Activated T-cell treated with anti-CD3 and anti-CD28 coated beads for 4 hours (primary cell): Measurements from ENCODE around the gene MVK.

Experiments
- DNase-seq: peaks from one replicate; pipeline ENCODE4 v3.0.0-alpha.2; 2020

The MVK gene

DNA sequence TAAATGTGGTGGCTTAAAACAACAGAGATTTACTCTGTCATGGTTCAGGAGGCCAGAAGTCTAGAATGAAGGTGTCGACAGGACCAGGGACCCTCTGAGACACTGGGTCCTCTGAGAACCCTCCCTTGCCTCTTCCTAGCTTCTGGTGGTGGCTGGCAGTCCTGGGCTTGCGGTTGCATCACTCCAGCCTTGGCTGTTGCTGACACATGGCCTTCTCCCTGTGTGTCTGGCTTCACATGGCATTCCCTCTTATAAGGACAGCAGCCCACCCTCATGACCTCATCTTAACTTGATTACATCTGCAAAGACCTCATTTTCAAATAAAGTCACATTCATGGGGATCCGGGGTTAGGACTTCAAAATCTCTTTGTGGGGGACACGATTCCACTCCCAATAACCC lies 36.9 kb downstream of the MVK start:
- DNase-seq, result no peak

DNA sequence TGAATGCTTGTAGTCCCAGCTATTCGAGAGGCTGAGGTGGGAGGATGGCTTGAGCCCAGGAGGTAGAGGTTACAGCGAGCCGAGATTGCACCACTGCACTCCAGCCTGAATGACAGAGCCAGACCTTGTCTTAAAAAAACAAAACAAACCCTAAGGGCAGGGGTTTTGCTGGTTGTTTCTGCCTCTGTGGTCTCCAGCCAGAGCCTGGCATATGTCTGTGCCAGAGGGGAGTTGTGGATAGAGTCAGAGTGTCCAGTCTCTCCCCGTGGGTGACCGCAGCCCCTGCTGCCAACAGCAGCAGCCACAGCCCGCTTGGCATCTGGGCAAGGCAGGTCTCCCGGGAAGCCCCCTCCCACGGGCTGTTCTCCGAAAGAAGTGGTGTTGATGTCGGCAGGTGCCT lies 37.6 kb downstream of the MVK start:
- DNase-seq, result no peak

DNA sequence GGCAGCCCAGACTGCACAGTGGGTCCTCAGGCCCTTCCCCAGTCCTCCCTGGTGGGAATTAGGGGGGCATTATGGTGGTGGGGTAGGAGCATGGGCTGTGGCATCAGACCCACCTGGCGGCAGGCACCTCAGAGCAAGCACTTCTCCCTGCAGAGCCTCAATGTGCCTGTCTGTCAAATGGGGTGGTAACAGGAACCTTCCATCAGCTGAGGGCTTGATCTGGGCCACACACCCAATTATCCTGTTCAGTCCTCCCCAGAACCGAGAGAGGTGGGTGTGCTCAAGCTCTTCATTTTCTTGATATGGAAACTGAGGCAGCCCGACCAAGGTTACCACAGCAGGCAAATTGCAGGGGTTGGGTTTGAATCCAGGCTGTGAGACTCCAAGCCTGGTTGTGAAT lies 38.4 kb downstream of the MVK start:
- no peak for DNase-seq

DNA sequence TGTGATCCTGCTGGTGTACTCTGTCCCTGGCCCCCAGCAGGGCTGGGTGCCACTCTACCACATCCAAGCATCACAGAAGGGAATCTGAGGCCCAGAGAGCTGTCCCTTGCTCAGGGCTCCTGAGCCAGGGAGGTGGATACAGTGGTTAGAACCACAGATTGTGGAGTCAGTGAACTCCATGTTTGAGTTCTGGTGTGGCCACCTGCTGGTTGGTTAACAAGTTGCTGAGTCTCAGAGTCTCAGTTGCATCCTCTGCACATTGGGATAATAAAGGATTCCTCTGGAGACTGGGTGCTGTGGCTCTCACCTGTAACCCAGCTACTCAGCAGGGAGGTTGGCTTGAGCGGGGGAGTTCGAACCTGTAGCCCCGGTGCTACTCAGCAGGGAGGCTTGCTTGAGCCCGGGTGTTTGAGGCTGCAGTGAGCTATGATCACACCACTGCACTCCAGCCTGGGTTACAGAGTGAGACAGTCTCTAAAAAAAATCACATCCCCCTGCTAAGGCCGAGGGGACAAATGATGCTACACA lies 39.4 kb downstream of the MVK start:
- no peak for DNase-seq

DNA sequence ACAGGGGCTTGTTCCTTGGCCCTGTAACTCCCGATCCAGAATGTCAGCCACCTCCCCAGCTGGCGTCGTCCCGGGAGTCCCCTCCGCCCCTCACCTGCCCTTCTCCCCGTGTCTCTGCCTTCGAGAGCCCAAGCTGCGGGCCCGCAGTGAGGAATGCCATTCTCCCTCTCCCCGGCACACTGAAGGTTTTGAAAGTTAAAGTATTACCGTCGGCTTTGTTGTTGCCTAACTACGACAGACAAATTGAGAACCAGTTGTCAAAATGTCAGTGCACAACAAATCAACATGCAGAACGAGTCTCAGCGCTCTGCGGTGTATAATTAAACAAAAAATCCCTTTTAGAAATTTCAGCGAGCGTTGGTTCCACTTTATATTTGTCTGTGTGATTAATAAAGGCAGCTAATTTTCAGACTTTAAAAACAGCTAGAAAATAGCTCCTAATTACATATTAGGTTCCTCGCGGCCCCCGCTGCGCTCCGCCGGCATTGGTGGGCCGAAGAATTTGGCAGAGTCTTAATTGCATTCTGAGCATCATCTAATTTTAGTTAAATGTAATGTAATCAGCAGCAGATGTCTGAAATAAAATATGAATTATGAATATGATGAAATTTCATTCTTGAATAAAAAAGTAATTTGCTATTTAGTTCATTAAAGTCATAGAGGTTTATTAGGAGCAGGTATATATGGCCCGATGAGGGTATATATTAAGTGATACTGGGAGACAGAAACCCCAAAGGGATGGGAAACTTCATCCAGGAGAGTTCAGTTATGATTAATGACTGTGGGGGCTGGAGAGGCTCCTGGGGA lies 40.3 kb downstream of the MVK start:
- DNase-seq, result no peak

DNA sequence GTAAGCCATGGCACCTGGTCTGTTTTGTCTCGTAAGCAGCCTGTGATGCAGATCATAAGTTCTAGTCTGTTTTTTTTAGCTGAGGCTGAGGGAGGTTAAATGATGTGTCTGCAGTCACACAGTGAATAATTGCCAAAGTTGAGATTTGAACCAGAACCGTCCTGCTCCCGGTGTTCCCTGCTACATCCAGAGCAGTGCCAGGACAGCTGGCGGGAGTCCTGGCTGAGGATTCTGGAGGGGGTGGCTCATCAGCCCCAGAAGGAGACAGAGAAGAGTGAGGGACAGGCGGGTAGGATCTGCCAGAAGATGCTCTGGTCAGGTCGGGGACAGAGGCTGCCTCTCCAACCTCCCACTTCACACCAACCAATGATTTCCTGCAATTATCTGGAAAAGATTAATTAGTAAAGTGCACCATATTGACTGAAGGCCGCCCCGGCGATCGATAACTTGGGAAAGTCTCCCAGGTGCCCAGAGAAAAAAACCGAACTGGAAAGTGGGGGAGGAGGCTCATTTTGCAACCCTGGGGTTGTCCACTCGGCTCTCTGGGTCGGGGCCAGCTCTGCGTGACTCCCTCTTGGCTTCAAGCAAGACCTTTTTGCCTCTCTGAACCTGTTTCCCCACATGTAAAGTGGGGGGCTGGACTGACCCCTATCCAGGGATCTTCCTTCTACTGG lies 42.1 kb downstream of the MVK start:
- no peak for DNase-seq

DNA sequence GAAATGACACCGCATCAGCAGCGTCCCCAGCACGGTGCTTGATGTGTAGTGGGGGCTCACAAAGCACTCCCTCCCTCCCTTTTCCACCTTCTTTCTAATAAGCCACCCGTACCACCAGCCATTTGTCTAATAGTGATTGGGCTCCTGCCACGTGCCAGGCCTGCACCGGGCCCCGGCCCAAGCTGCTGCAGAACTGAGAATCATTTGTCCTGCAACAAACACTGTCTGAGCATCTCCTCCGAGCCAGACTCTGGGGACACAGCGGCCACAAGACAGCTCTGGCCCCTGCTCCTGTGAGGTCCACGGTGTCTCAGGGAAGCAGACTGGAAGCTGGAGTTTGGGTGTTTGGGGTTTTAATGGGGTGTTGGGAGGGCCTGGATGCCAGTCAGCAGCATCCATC lies 43.9 kb downstream of the MVK start:
- DNase-seq, result no peak

DNA sequence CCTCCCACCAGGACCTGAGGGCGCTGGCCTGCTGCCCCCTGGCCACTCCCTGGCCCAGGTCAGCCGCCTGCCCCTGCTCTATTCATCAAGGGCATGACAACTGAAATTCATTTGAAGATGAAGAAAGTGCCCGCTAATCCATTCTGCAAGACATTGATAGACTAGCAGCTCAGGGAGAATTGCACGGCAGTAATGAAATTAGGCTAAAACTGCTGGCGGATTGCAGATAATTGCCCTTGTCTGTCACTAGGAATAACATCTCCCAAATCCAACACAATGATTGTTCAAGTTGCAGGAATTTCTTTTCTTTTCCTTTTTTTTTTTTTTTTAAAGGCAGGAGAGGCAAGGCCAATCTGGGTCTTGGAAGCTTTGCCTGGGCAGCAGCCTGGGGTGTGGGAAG lies 44.5 kb downstream of the MVK start:
- no peak for DNase-seq

DNA sequence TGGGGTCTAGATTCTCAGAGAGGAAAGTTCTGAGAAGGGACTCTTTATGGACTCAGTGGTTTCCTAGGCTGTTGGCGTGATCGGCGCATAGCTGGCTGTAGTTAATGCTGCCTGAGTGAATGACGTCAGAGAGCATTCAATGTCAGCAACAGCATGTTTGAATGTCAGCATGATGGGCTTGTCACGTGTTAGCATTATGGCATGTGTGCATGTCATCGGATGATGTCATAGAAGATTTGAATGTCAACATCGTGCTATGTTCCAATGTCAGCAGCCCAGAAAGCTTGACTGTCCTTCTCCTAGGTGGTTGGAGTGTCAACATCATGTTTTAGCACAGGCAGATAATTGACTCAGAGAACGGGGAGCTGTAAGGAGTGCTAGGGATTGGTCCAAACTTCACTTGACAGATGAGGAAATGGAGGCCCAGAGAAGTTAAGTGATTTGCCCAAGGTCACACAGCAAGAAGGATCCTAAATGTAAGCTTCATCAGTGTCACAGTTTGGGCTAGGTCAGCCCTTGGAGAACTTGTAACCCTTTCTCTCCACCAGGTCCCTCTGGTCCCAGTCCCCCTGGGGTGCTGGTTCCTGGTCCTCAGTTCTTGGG lies 45.5 kb downstream of the MVK start:
- DNase-seq, result no peak

DNA sequence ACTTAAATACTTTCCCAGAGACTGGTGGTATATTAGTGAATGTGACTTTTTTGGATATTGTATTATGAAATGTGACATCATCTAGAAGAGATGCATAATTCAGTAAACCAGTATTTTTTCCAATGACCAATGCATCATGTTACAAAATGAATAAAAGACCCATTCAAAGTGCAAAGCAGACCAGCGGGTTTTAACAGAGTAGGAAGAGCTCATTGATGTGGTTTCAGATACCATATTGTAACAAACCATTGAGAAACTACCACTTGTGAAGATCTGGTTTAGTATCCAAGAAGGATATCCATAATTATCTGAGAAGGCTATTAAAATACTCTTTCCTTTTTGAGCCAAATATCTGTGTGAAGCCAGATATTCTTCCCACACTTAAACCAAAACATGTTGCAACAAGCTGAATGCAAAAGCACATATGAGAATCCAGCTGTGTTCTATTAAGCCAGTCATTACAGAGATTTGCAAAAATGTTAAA lies 47.7 kb downstream of the MVK start:
- DNase-seq, result no peak

DNA sequence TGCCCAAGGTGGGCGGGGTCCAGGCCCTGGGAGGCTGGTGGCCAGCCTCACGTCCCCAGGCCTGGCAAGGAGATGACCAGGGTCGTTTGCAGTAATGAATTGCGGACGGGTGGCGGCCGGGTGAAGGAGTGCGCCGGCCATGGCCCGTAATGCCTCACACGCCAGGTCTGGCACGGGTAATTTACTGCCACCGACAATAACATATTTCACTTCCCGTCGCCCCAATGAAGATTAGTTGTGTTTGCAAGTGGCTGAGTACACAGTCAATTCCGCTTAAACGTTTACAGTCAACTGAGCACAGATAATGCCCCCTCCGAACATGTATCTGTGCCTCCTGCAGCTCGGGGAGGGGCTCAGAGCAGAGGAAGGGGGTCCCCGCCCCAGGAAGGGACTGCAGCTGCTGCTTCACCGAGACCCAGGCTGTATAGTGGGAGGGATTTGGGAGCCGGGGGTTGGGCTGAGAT lies 48.3 kb downstream of the MVK start:
- no peak for DNase-seq

DNA sequence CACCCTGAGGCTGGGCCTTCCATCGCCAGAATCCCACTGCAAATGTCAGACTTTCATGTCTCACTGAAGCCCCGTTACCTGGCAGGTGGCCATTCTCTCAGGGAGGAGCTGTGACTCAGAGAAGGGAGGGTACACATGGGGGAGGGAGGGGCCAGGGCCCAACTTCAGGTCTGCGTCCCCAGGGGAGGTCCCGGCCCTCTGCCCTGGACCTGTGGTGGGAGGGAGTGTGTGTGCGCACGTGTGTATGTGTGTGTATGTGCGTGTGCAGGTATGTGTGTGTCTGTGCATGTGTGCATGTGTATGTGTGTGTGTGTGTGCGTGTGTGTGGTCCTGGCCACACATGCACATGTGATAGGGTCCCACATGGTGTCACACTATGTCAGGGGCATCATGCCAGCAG lies 50.9 kb downstream of the MVK start:
- DNase-seq, result no peak

DNA sequence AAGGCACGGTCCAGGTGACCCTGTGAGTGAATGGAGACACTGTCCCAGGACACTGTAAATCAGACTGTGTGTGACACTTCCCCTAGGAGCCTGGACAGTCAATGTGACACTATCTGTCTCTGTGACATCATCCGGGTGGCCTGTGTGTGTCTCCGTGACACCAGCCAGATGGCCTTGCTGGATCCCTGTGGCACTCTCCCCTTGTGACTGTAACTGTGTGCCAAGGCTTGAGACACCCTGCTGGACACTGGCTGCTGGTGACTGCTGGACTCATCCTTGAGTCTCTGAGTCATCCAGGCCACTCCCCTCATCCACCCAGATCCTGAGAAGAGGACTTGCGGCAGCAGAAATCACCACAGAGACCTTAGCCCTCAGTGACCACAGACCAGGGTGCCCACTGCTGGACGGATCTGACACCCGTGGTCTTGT lies 51.6 kb downstream of the MVK start:
- no peak for DNase-seq

DNA sequence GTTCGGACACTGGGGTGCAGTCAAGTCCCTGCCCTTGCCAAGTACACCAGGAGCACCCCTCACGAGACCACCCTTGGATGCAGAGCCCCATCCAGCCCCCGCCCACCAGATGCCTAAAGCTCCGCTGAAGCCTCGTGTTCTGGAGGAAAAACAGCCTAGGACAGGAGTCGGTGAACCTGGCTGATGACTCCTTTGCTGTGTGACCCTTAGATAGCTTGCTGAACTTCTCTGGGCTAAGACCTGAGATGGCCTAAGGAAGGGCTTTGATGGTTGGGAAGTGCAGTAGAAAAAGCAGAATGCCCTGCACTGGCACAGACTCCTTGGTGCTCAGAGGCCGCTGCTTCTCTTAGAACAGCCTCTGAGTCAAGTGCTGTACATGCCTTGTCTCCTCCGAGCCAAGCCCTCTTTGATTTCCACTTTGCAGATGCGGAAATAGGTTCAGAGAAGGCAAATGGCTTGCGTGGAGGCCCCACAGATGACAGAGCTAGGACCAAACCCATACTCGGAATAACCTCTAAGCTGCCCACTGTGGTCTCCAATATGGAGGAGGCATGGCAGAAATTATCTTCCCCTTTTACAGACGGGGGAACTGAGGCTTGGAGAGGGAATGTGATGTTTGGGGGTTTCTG lies 52.3 kb downstream of the MVK start:
- no peak for DNase-seq

DNA sequence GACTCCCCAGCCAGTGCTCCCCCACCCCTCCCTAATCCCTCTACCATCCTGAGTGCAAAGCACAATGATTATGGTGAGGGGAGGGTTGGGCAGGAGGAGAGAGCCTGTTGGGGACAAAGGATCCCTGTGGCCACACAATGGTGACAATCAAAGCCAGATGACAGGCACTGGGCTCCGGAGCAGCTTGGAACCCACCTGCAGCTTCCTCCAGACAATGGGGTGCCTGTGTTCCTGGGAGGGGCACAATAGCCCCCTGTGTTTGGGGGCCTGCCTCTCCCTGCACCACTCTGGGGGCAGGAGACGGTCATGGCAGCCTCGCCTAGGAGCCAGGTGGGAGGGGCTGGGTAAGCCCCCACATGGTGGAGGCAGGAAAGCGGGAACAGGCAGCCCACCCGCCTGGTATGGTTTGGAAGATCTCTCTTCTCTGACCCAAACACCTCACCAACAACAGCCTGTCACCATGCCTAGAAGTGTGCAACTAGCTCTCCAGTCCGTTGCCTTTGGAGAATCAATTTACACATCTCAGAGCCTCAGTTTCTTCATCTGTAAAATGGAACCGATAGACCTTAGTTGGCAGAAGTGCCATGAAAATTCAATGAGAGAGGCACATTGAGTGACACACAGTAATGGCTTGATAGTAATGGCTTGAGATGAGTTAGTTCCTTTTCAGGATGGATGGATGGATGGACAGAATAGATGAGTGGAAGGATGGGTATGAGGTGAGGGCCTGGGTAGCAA lies 53.0 kb downstream of the MVK start:
- DNase-seq, result no peak

DNA sequence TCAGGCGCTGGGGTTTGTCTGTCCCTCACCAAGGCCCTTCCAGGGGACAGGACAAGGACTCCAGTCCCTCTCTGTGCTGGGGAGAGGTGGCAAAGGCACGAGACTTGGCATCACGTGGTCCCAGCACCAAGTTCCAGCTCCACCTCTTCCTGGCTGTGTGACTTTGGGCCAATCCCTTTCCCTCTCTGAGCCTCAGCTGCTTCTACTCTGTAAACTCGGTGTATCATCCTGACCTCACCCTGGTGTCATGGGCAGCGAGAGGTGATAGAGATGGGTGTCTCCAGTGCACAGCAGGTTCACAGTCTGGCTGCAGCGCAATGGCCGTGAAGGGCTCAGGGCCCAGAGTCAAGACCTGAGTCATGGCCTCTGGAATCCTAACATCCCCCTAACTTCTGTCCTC lies 54.0 kb downstream of the MVK start:
- no peak for DNase-seq

DNA sequence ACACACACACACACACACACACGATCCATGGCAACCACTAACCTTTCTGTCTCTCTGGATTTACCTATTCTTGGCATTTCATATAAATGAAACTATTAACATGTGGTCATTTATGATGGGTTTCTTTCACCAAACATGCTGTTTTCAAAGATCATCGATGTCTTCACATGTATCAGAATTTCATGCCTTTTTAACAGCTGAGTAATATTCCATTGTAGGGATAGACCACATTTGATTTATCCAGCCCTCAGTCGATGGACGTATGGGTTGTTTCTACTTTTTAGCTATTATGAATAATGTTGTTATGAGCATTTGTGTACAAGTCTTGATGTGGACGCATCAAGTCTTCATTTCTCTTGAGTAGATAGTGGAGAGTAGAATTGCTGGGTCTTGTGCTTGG lies 56.5 kb downstream of the MVK start:
- no peak for DNase-seq

DNA sequence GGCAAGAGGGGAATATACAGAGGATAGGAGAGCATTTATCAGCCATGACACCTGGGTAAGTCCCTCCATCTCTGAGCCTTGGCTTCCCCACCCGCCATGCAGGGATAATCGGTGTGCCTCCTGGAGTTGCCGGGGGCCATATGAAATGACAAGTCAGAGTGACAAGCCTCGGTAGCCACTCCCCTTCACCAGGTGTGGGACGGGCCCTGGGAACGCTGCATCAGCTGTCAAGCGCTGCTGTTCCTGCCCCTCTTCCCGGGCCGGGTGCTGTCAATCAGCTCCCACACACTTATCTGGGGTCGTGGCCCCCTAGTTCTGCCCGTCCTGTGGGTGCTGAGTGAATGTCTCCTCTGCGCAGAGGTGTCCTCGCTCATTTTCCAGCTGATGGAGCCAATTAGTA lies 57.2 kb downstream of the MVK start:
- no peak for DNase-seq

DNA sequence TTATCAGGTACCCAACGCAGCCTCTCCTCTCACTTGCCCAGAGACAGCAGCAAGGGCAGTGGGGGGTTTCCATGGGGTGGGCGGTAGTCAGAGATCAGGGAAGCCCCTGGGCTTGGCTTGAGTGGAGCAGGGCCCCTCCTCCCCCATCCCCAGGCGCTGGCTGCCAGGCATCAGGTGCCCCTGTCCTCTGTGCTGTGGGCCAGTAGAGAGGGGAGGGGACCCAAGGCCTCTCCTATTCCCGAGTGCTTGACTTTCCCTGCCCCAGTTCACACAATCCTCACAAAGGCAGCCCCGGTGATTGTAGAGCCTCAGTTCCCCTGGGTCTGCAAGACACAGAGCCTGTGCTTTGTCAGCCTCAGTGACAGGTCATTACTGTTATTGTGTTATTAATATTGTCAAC lies 57.7 kb downstream of the MVK start:
- DNase-seq, result no peak

DNA sequence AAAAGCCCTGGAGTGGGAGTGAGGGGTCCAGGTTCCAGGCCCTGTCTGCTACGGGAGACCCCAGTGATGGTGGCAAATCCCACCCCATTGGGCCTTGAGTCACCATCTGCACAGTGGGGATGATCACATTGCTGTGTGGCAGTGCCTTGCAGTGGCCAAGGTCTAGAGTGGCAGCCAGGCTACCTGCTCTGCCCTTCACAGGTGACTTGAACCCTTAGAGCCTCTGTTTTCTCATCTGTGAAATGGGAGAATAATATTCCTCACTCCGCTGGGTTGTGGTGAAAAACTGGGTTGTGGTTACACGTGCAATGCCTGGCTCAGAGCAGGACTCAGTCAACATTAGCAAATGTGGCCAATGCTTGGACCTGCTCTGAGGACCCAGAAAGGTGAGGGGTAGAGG lies 58.2 kb downstream of the MVK start:
- no peak for DNase-seq

DNA sequence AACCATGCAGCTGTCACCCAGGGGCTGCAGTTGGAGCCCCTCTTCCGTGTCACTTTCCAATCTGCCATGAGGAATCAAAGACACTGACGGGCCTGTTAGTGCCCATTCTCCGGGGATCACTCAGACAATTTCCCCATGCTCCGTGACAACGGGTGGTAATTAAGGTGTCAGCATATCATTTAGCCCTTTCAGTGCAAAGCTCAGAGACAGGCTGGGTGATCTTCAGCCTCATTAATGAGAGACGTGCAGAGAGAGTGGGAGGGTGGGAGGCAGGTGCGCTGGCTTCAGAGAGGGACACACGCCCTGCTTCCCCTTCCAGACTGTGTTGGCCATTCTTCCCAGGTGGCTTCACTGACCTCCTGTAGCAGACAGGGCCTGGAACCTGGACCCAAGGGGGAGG lies 58.7 kb downstream of the MVK start:
- no peak for DNase-seq

DNA sequence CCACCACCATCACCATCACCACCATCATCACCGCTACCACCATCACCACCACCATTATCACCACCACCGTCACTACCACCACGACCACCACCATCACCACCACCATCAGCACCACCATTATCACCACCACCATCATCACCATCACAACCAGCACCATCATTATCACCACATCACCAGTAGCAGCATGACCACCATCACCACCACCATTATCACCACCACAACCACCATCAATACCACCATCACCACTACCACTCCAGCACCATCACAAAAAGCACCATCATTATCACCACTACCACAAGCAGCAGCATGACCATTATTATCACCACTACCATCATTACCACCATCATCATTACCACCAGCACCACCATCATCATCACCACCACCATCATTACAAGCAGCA lies 62.1 kb downstream of the MVK start:
- no peak for DNase-seq

DNA sequence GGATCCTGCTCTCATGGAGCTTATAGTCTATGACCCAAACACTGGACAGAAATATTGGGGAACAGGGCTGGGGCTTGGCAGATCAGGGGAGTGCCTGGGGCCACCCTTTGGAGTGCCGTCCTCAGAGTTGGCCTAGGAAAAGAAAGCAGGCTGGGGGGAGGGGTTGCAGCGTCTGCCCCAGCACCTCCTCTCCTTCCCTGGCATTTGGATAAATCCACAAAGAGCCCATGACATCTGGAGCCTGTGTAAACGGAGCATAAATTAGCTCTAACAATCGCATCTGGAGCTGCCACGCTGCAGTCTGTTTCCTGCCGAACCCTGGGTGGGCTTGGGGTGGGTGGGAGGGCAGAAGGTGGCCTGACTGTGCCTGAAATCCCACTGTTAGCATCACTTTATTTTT lies 63.8 kb downstream of the MVK start:
- DNase-seq, result no peak
